Stimulated activated CD4-positive, alpha-beta T cell treated with anti-CD3 and anti-CD28 coated beads, Interleukin-4, amount 100 ng/mL, for 48 hours (primary cell): ENCODE data around the gene FNDC3B.
A peak's percentile ranks its signal among the peaks of the same experiment; 100 is the strongest.

ENCODE experiments used
- DNase-seq, 2 donors: peaks; one replicate each; pipeline ENCODE4 v3.0.0-alpha.2; 2020; ENCODE audit warnings: low read depth in 2 of 2

FNDC3B gene

DNA sequence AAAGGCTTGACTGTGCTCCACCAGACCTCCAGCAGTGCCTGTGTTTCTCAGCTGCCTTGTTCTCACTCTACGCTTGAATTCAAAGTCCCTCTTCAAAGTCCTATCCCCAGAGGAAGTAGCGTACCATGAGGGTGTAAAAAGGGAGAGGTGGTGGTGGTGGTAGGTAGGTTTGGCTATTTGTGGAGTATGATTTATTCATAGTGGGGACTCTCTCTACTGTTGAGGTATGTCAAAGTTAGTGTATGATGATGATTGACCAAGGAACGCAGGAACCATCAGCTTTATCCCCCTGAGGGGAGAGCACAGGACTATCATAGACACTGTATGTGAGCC is 271.0 kb downstream of the FNDC3B start:
- no peak for DNase-seq

GRCh38 chr3:172311217-172311616 is 271.8 kb downstream of the FNDC3B start:
- no peak for DNase-seq

- no peak for DNase-seq
Observed at GRCh38 chr3:172312001-172312400, 272.6 kb downstream of the FNDC3B start.

DNA sequence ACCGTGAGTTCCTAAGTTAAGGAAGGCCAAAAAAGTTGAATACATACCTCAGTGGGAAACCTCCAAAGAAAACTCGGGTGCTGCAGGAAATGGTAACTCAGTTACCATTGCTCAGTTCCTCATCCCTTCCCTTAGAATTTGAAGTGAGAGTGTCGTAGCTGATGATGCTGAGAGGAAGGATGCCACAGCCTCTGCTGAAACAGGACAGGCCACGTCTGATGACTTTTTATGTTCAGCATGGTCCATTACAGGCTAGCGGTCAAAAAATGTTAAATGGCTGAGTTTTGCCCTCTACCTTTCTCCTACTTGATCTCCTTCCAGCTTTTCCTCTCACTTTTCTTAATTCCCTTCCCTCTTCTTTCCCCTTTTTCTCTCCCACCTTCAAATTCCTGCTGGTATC is 273.3 kb downstream of the FNDC3B start:
- no peak for DNase-seq

GRCh38 chr3:172313671-172314070 is 274.3 kb downstream of the FNDC3B start:
- DNase-seq = no peak

DNA sequence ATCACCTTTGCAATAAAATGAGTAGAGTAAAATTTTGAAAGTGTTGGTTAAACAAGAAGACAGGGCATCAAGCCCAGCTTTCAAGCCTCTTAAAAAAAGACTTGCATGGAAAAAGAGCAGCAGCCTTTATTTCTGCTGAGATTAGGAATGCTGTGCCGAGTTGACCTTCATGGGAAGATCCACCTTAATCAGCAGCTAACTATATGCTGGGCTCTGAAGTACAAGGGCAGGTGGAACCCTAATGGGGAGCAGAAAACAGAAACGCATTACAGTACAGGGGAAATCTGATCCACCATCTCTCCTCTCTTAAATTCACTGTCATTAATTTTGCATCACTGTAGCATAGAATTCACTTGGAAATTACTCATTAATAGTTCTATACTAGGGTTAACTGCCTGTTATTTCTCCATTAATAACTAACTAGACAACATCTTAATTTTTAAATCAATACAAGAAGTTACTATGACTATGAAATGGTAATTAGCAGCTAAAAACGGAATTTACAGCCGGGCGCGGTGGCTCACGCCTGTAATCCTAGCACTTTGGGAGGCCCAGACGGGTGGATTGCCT is 275.3 kb downstream of the FNDC3B start:
- no peak for DNase-seq

DNA sequence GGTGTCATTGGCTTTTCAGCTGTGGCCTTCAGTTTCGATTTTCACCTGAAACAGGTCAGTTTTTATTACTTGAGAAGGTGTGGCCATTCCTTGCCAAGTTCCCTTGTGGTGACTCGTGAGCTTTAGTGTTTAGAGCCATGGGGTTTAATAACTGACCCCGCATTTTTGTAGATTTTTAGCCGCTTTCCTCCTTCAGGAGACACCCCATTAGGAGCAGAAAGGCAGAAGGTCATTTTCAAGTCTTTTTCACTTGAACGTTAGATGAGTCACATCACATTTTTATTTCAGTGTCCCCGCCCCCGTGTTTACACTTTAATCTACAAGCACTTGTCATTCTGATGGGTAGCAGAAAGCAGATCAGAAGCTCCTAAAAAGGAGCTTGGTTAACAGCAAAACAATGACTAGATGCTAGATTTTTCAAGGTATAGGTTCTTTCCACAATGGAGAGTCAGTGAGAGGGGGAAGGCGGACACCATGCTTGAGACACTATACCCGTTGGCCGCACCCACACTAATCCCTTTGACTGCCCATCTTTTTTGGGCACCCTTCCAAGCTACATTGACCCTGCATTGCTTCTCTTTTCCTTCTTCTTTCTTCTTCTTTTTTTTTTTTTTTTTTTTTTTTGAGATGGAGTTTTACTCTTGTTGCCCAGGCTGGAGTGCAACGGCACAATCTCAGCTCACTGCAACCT is 276.2 kb downstream of the FNDC3B start:
- no peak for DNase-seq

DNA sequence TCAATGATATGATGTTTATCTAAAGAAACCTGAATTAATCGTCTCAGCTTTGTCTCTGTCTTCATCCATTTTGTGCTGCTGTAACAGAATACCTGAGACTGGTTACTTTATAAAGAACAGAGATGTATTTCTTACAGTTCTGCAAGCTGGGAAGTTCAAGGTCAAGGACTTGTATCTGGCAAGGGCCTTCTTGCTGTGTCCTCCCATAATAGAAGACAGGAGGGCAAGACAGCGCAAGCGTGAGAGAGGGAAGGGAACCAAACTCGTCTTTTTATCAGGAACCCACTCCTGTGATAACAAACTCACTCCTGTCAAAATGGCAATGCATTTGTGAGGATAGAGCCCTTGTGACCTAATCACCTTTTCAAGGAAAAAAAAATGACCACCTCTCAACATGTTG is 277.4 kb downstream of the FNDC3B start:
- no peak for DNase-seq

- DNase-seq = no peak
Observed at GRCh38 chr3:172317481-172317880, 278.1 kb downstream of the FNDC3B start.

GRCh38 chr3:172317984-172318383 is 278.6 kb downstream of the FNDC3B start:
- no peak for DNase-seq

- no peak for DNase-seq
Observed at GRCh38 chr3:172319595-172319994, 280.2 kb downstream of the FNDC3B start.

DNA sequence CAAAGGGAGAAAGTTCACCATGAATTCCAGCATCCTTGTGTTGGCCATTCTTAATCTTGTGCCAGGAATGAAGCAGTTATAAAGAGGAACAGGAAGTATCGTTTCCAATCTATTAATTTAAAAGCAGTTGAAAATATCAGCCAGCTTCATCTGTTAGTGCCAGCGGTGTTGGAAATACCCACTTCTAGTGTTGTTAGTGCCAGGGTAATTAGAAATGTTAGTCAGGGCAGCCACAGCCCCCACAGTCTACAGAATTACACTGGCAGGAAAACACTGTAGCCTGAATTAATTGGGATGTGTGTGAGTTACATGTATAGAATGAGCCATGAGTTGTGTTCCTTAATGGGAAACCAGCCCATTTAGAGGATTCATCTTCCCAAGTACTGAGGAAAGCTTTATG is 281.1 kb downstream of the FNDC3B start:
- DNase-seq = no peak

DNA sequence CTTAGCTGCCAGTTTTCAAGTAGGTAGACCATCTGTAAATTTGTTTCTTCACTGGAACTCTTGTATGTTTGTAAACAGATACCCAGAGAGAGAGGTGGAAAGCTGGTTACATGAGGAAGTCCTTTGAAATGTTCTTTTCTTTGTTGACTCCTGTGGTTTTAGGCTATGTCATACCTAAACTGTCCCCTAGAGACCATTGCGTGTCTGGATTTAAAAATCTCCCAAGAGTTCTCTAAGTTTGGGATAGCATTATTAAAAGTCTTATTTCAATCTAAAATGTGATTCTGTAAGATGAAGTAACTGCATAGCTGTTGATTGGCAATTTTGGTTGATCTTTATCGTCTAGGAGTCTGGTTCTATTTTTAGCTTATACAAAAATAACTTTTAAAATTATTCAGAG is 281.7 kb downstream of the FNDC3B start:
- DNase-seq = no peak

- DNase-seq = peak in 1 of 2 donors; percentile 16
Observed at GRCh38 chr3:172323894-172324610, 284.7 kb downstream of the FNDC3B start.

GRCh38 chr3:172324611-172325203 is 285.3 kb downstream of the FNDC3B start:
- no peak for DNase-seq

DNA sequence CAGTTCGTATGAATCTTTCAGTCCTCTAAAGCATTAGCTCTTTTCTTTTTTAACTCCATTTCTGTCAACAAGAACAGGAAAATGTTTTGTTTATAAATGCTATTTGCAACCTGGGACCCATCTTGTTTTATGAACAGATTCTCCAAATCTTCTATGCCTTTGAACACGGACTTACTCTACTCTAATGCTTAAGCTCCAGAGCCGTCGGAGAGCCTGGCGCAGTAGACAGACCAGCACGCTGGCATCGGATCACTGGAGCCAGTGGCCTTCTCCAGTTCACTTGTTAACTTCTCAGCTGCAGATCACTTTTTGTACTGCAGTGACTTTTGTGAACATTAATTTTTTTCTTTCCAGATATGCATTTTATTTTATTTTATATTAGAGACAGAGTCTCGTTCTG is 286.1 kb downstream of the FNDC3B start:
- no peak for DNase-seq

DNA sequence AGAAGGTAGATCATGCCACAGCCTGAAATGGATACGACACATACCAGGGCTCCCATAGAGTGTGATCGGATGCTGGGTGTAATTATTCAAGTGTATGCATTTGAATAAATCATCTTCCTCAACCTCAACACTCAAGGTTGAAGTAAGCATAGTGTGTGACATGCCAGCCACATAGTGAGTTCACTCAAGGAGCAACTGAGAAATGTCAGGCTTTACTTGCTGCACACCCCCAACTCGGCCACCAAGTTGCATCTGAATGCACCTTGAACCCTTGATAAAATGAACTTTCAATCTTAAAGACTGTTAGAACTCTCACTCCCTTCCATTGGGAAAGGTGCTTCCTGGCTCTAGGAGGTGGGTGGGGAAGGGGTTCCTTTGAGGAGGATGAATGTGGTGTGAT is 287.6 kb downstream of the FNDC3B start:
- DNase-seq = no peak

DNA sequence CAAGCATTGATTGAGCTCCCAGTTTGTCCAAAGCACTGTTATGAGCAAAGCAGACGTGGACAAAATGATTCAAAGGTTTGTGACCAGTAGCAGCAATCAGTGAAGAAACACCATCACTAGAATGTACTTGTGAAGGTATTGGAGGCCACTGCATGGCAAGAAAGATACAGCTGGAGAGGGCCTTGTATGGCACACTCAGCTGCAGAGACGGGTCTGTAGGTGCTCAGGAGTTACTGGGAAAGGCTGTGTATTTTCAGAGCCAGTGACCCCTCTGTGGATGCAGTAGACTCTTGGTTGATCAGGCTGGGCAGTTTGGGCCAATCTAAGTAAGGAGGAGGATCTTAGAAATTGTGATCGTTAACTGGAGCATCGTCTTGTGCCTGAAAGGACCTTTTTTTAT is 288.9 kb downstream of the FNDC3B start:
- DNase-seq = no peak

GRCh38 chr3:172329070-172329469 is 289.7 kb downstream of the FNDC3B start:
- no peak for DNase-seq

DNA sequence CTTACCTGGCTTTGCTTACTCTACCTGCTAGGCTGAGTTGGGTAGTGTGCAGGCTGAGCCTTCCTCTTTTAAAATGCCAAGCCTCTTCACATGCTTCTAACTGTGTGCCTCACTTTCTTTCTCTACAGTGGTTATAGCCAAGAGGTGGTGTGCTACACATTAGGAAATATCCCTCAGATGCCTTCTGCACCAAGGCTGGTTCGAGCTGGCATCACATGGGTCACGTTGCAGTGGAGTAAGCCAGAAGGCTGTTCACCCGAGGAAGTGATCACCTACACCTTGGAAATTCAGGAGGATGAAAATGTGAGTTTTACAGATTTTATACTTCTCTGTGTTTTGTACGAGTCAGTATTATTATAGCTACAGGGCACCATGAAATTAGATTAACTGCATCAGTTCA is 291.0 kb downstream of the FNDC3B start:
- no peak for DNase-seq

DNA sequence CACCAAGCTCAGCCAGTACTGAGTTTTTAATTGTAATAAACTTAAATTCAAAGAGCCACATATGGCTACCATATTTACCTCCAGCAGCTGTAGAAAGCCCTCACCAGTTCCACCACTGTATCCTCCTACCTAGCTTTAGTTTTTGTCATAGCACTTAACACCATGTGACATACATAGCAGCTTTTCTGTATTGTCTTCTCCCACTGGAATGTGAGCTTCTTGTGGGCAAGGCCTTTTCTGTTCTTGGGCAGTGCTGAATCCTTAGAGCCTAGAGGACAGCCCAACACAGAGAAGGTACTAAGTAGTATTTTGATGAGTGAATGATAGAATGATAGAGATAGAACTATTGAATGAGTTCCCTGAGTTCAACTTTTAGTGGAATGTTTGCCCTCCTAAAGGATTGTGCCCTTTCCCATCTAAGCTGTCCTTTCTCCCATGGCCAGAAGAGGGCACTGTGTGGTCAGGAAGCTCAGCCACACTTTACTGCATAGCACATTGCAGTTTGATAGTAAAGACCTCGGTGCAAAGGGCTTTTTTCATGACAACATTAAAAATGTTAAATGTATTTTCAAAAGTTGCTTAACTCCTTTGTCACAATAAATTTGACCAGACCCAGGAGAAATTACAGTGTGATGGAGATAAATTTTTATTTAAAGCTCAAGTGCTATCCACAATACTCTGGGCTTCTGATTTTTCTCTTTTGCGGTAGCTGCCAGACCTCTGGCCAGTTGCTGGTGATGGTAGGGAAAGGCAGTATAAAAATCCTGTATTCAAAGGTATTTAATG is 293.1 kb downstream of the FNDC3B start:
- DNase-seq = peak; percentile 22 to 33

- no peak for DNase-seq
Observed at GRCh38 chr3:172333042-172333377, 293.6 kb downstream of the FNDC3B start.
